ENCODE data around the gene KBTBD12. TPM values are rescaled to one million over a fixed set of nuclear protein-coding genes. Genes with fewer than 3 reads are reported as not detected.
"Not testable (repeated sequence)": the region's sequence is repeated elsewhere in the genome, so short reads cannot be mapped to it uniquely, and the experiment has no call there.

KBTBD12 gene
- total RNA-seq, 4 donors from 2014 or later: under 0.01 to 0.87 (median 0.30) TPM; not detected in 1

DNA sequence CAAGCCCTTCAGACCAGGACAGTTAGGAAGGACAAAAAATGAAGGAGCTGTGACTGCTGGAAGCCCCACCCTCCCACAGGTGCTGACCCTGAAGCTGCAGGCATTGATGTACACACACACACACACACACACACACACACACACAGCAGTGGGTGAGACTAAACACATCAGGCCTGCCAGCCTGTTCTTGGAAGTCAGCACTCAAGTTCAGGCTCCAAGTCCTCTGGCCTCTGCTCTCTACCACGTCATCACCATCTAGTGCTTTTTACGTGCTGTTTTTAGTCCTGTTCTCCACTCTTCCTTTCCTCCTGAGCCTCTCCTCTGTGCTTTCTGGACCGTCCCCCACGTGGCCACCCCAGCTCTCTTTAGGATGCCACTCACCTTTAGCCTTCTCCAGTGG, 5.4 kb upstream of the KBTBD12 start:
- Histone ChIP-seq H3K27ac (no peak overlapping the region), H3K27me3 (no peaks in the 10 kb centered on the region), H3K36me3 (no peaks in the 10 kb centered on the region), H3K4me1 (peaks cover 0 to 23% (median 7%) of the 10 kb centered on the region in 4 donors), H3K9me3 (no peaks in the 10 kb centered on the region), H3K4me3 (no peak overlapping the region)
- no peak for TF ChIP-seq POLR2A (IDR thresholded peaks at IDR 0.05)
- TF ChIP-seq CTCF (IDR thresholded peaks at IDR 0.05): no peak
- TF ChIP-seq EP300 (IDR thresholded peaks at IDR 0.05): no peak
- 72 to 77% methylated on average over 4 of the region's 4 CpGs for whole genome bisulfite sequencing, 2 donors
- DNase-seq (ENCODE audit: low spot score in 2 of 2): no peak

DNA sequence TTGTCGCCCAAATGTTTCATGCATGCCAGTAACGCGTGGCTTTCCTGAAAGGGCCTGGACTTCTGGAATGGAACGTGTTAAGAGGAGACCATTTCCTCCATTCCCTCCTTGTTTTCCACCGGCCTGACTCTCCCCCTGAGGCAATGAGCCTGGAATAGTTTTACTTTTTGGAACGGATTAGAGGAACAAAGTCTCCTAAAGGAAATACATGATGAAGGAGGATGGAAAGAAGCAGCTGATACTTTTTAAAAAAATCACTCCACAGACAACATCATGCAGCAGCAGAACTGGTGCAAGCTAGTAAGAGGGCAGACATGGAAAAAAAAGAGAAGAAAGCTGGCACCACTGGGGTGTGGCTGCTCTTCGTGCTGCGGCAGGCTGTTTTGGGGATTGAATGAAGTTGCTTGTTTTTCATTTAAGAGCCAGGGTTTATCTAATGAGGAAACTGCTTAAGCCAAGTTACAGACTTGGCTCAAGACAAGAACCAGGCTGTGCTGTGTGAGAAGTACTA, 3.6 kb upstream of the KBTBD12 start:
- H3K27me3 ChIP-seq: peaks cover 0 to 9% of the 10 kb centered on the region in 2 donors
- TF ChIP-seq EP300 (IDR thresholded peaks at IDR 0.05): peak in 1 of 2 donors; percentile 53
- TF ChIP-seq POLR2A (IDR thresholded peaks at IDR 0.05): no peak
- H3K4me3 ChIP-seq: no peak overlapping the region
- no peak for DNase-seq (ENCODE audit: low spot score in 2 of 2)
- no peaks in the 10 kb centered on the region for H3K36me3 ChIP-seq
- no peaks in the 10 kb centered on the region for H3K9me3 ChIP-seq
- whole genome bisulfite sequencing, 2 donors: 9 to 19% methylated on average over 8 of the region's 8 CpGs
- peak overlapping the region in 2 of 4 donors; percentile 24 to 63 for H3K27ac ChIP-seq
- peaks cover 0 to 38% (median 7%) of the 10 kb centered on the region in 4 donors for H3K4me1 ChIP-seq

DNA sequence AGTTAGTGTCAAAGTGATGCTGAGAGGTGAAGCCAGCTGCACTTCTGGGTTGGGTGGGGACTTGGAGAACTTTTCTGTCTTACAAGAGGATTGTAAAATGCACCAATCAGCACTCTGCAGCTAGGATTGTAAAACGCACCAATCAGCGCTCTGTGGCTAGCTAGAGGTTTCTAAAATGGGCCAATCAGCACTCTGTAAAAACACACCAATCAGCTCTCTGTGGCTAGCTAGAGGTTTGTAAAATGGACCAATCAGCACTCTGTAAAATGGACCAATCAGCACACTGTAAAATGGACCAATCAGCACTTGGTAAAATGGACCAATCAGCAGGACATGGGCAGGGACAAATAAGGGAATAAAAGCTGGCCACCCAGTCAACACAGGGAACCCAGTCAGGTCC, 1.2 kb upstream of the KBTBD12 start:
- peaks cover 0 to 38% (median 7%) of the 10 kb centered on the region in 4 donors for H3K4me1 ChIP-seq
- not testable (repeated sequence) for H3K9me3 ChIP-seq; H3K36me3 ChIP-seq; DNase-seq (ENCODE audit: low spot score in 2 of 2); H3K27ac ChIP-seq; H3K4me3 ChIP-seq; H3K27me3 ChIP-seq
- WGBS, 2 donors: 95 to 97% methylated on average over 2 of the region's 2 CpGs

- no peak for DNase-seq (ENCODE audit: low spot score in 2 of 2)
- Histone ChIP-seq H3K27ac (no peak overlapping the region), H3K9me3 (no peaks in the 10 kb centered on the region), H3K4me3 (peak overlapping the region; percentile 25 to 58 (median 39)), H3K4me1 (peaks cover 0 to 38% (median 7%) of the 10 kb centered on the region in 4 donors), H3K36me3 (no peaks in the 10 kb centered on the region), H3K27me3 (peaks cover 0 to 9% of the 10 kb centered on the region in 2 donors)
- TF ChIP-seq CTCF (IDR thresholded peaks at IDR 0.05) (no peak), POLR2A (IDR thresholded peaks at IDR 0.05) (no peak), EP300 (IDR thresholded peaks at IDR 0.05) (no peak)
- 60 to 75% methylated on average over 8 of the region's 8 CpGs for WGBS, 2 donors
Measured at GRCh38 chr3:127914584-127914983, 448 bp upstream of the KBTBD12 start.

GRCh38 chr3:127915937-127916493, 983 bp downstream of the KBTBD12 start:
- Histone ChIP-seq H3K27me3 (peaks cover 0 to 9% of the 10 kb centered on the region in 2 donors), H3K27ac (peak overlapping the region in 1 of 4 donors; percentile 46), H3K4me3 (peak overlapping the region in 2 of 4 donors; percentile 42 to 58), H3K36me3 (no peaks in the 10 kb centered on the region), H3K9me3 (no peaks in the 10 kb centered on the region), H3K4me1 (peaks cover 0 to 35% (median 6%) of the 10 kb centered on the region in 4 donors)
- WGBS, 2 donors: 70 to 73% methylated on average over 10 of the region's 10 CpGs
- TF ChIP-seq POLR2A (IDR thresholded peaks at IDR 0.05): no peak
- TF ChIP-seq EP300 (IDR thresholded peaks at IDR 0.05): no peak
- TF ChIP-seq CTCF (IDR thresholded peaks at IDR 0.05): no peak
- no peak for DNase-seq (ENCODE audit: low spot score in 2 of 2)

GRCh38 chr3:127920738-127921137, 5.7 kb downstream of the KBTBD12 start:
- no peak for TF ChIP-seq CTCF (IDR thresholded peaks at IDR 0.05)
- TF ChIP-seq EP300 (IDR thresholded peaks at IDR 0.05): no peak
- TF ChIP-seq POLR2A (IDR thresholded peaks at IDR 0.05): no peak
- DNase-seq (ENCODE audit: low spot score in 2 of 2): no peak
- H3K27me3 ChIP-seq: no peaks in the 10 kb centered on the region
- H3K4me1 ChIP-seq: peaks cover 0 to 4% (median 0%) of the 10 kb centered on the region in 4 donors
- H3K27ac ChIP-seq: no peak overlapping the region
- 54 to 61% methylated on average over 1 of the region's 1 CpG for WGBS, 2 donors
- H3K4me3 ChIP-seq: no peak overlapping the region
- no peaks in the 10 kb centered on the region for H3K9me3 ChIP-seq
- no peaks in the 10 kb centered on the region for H3K36me3 ChIP-seq

Measured in tibial nerve (tissue), 4 donors.